Vagina (tissue), 2 donors: ENCODE results near the gene MLNR. TPM values are rescaled to one million over a fixed set of nuclear protein-coding genes. Genes with fewer than 3 reads are reported as not detected.

Experiments
- DNase-seq, 2 donors: peaks; one replicate each; pipeline ENCODE4 v3.0.0-alpha.2; 2017; ENCODE audit errors: extremely low spot score in 2 of 2
- H3K27ac ChIP-seq: fragments of 200-600 bp; sonication (generic); one replicate; pipeline ENCODE4 v1.5.1; 2019
- H3K27me3 ChIP-seq: fragments of 200-600 bp; sonication (generic); one replicate; pipeline ENCODE4 v1.5.1; 2019
- H3K36me3 ChIP-seq, 2 donors: fragments of 200-600 bp; sonication (generic); one replicate each; pipeline ENCODE4 v1.5.1; 2017 to 2019
- H3K4me1 ChIP-seq: fragments of 200-600 bp; sonication (generic); one replicate; pipeline ENCODE4 v1.5.1; 2019
- H3K4me3 ChIP-seq, 2 donors: fragments of 200-600 bp; sonication (generic); 1 replicate in 1 of 2; 2 replicates in 1 of 2; pipeline ENCODE4 v1.5.1; 2016 to 2019
- H3K9me3 ChIP-seq: fragments of 200-600 bp; sonication (generic); one replicate; pipeline ENCODE4 v1.5.1; 2019
- CTCF ChIP-seq, 3 experiments: fragments of 450-650 bp in 2 of 3; fragments of 200-600 bp in 1 of 3; sonication (generic) in 1 of 3; IDR thresholded peaks; one replicate each; pipeline ENCODE4 v1.5.1; 2017 to 2019; ENCODE audit warnings: antibody characterized with exemption in 3 of 3, mild to moderate bottlenecking in 2 of 3, moderate library complexity in 2 of 3
- POLR2A ChIP-seq, 2 donors: fragments of 450-650 bp; IDR thresholded peaks; one replicate each; pipeline ENCODE4 v1.6.1; 2017; ENCODE audit warnings: antibody characterized with exemption in 2 of 2, mild to moderate bottlenecking in 2 of 2, moderate library complexity in 2 of 2
- POLR2AphosphoS5 ChIP-seq, 2 donors: sonication (generic); formaldehyde crosslinking; IDR thresholded peaks; one replicate each; pipeline ENCODE4 v1.9.0; 2017; ENCODE audit warnings: antibody characterized with exemption in 2 of 2, mild to moderate bottlenecking in 2 of 2, low read depth in 1 of 2; ENCODE audit not compliant: insufficient read depth in 1 of 2
- intact Hi-C: fragments of 100-400 bp; cut with DNase I; formaldehyde crosslinking; loops from one replicate; pipeline ENCODE4 v1.15.1; 2023
- total RNA-seq: library from RNA; depleted of rRNA; stranded (reverse); fragments of >200 nt; gene quantifications from one replicate; pipeline ENCODE4 v1.2.3, GENCODE V29; 2016

MLNR gene
- total RNA-seq, 1 donor from 2014 or later, result not detected

GRCh38 chr13:49225223-49226042, 5.3 kb downstream of the MLNR start:
- no peak for DNase-seq
- peaks cover 5% of the 10 kb centered on the region for H3K4me1 ChIP-seq
- intact Hi-C loops, result no loop called here
- TF ChIP-seq CTCF (IDR thresholded peaks at IDR 0.05) (no peak), POLR2AphosphoS5 (IDR thresholded peaks at IDR 0.05; ENCODE audit: insufficient read depth in 1 of 2, low read depth in 1 of 2) (no peak), POLR2A (IDR thresholded peaks at IDR 0.05) (no peak)
- H3K9me3 ChIP-seq, result no peaks in the 10 kb centered on the region
- no peaks in the 10 kb centered on the region for H3K36me3 ChIP-seq
- H3K27ac ChIP-seq, result no peak overlapping the region
- H3K4me3 ChIP-seq, result no peak overlapping the region
- H3K27me3 ChIP-seq, result peaks cover 10% of the 10 kb centered on the region

- DNase-seq, result no peak
- Histone ChIP-seq H3K27ac (no peak overlapping the region), H3K27me3 (no peaks in the 10 kb centered on the region), H3K4me3 (no peak overlapping the region), H3K9me3 (no peaks in the 10 kb centered on the region), H3K36me3 (no peaks in the 10 kb centered on the region), H3K4me1 (no peaks in the 10 kb centered on the region)
- TF ChIP-seq POLR2AphosphoS5 (IDR thresholded peaks at IDR 0.05; ENCODE audit: insufficient read depth in 1 of 2, low read depth in 1 of 2), result no peak
- TF ChIP-seq POLR2A (IDR thresholded peaks at IDR 0.05), result no peak
- intact Hi-C loops, result no loop called here
These were observed 6.5 kb downstream of the MLNR start for GRCh38 chr13:49226613-49227012.

GRCh38 chr13:49234741-49235140, 14.6 kb downstream of the MLNR start:
- Histone ChIP-seq H3K36me3 (no peaks in the 10 kb centered on the region), H3K9me3 (no peaks in the 10 kb centered on the region), H3K4me3 (no peak overlapping the region), H3K4me1 (no peaks in the 10 kb centered on the region), H3K27ac (no peak overlapping the region), H3K27me3 (no peaks in the 10 kb centered on the region)
- DNase-seq, result no peak
- intact Hi-C loops, result no loop called here
- TF ChIP-seq CTCF (IDR thresholded peaks at IDR 0.05), result no peak
- no peak for TF ChIP-seq POLR2A (IDR thresholded peaks at IDR 0.05)

DNA sequence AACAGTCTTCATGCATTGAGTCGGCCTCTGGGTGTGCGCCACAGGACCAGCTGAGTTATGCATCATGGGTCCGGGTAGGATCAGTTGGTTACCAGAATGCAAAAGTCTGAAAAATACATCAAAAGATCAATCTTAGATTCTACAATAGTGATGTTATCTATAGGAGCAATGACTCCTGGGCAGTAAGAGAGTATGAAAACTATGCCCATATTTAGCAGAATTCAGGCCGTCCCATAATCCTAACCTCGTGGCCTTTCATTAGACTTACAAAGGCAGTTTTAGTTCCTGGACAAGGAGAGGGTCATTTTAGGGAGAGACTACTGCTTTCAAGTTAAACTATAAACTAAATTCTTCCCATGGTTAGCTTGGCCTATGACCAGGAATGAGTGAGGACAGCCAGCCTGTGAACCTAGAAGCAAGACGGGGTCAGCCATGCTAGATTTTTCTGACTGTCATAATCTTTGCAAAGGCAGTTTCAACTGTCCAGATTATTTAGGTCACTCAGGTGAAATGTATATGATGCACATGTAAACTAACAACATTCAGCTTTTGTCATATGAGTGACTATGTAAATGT, 15.8 kb downstream of the MLNR start:
- intact Hi-C loops, result no loop called here
- H3K9me3 ChIP-seq, result no peaks in the 10 kb centered on the region

GRCh38 chr13:49238621-49239020, 18.5 kb downstream of the MLNR start:
- Histone ChIP-seq H3K9me3 (no peaks in the 10 kb centered on the region), H3K36me3 (no peaks in the 10 kb centered on the region), H3K4me3 (no peak overlapping the region), H3K27me3 (no peaks in the 10 kb centered on the region), H3K4me1 (no peaks in the 10 kb centered on the region), H3K27ac (no peak overlapping the region)
- DNase-seq, result no peak
- TF ChIP-seq POLR2A (IDR thresholded peaks at IDR 0.05) (no peak), CTCF (IDR thresholded peaks at IDR 0.05) (no peak)
- intact Hi-C loops, result no loop called here

More for the DNA sequence above, 15.8 kb downstream of the MLNR start:
- no peak for TF ChIP-seq POLR2A (IDR thresholded peaks at IDR 0.05)
- TF ChIP-seq POLR2AphosphoS5 (IDR thresholded peaks at IDR 0.05; ENCODE audit: insufficient read depth in 1 of 2, low read depth in 1 of 2), result no peak
- no peak for TF ChIP-seq CTCF (IDR thresholded peaks at IDR 0.05)
- no peaks in the 10 kb centered on the region for H3K27me3 ChIP-seq
- no peaks in the 10 kb centered on the region for H3K4me1 ChIP-seq
- no peak overlapping the region for H3K27ac ChIP-seq
- no peaks in the 10 kb centered on the region for H3K36me3 ChIP-seq
- no peak overlapping the region for H3K4me3 ChIP-seq
- DNase-seq, result no peak
